Activated T-cell treated with anti-CD3 and anti-CD28 coated beads, Interleukin-2, amount 50 U/mL, for 4 hours (primary cell): ENCODE data around the gene MYMK. TPM values are rescaled to one million over a fixed set of nuclear protein-coding genes. Genes with fewer than 3 reads are reported as not detected.

Source experiments
- ATAC-seq, 2 donors: fragments of 200-7000 bp; cut with Tn5 transposase; one replicate each; pipeline ENCODE4 v1.10.0; 2021
- DNase-seq: peaks from one replicate; pipeline ENCODE4 v3.0.0-alpha.2; 2020
- H3K27me3 Mint-ChIP-seq: one replicate; pipeline ENCODE4 v1.8.0; 2021; ENCODE audit warnings: low read depth, mixed read lengths
- H3K36me3 Mint-ChIP-seq: one replicate; pipeline ENCODE4 v1.8.0; 2022; ENCODE audit warnings: mixed read lengths; ENCODE audit not compliant: insufficient read depth
- H3K4me1 Mint-ChIP-seq: one replicate; pipeline ENCODE4 v1.8.0; 2021; ENCODE audit warnings: low read depth, mixed read lengths
- H3K4me3 Mint-ChIP-seq: one replicate; pipeline ENCODE4 v1.8.0; 2021; ENCODE audit warnings: mild to moderate bottlenecking, moderate library complexity, mixed read lengths
- H3K9me3 Mint-ChIP-seq: one replicate; pipeline ENCODE4 v1.8.0; 2021; ENCODE audit warnings: mixed read lengths
- total RNA-seq, 3 donors: library from RNA; stranded (reverse); gene quantifications; one replicate each; pipeline ENCODE4 v1.2.1, GENCODE V29; 2021

MYMK gene
- total RNA-seq, 3 donors from 2014 or later: not detected

DNA sequence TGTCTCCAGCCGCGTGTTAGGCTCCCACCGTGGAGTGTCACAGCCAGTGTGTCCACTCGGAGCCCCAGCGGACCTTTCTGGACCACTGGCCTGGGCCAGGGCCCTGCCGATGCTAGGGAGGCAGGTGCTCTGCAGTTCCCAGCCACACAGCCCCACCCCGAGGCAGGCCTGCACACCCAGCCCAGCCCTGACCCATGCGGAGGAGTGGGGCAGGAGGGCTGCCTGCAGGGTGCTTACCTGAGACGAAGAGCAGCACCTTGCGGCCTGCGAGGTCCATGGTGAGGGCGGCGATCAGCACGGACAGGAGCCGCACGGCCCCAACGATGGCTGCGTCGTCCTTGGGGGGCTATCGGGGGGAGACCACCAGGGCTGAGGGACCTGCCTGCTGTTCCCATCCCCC lies 51.0 kb downstream of the MYMK start:
- peaks cover 2% of the 10 kb centered on the region for H3K4me1 Mint-ChIP-seq
- ATAC-seq (no peak), DNase-seq (no peak)
- no peak overlapping the region for H3K4me3 Mint-ChIP-seq
- H3K36me3 Mint-ChIP-seq: no peaks in the 10 kb centered on the region
- H3K27me3 Mint-ChIP-seq: no peaks in the 10 kb centered on the region
- no peaks in the 10 kb centered on the region for H3K9me3 Mint-ChIP-seq

DNA sequence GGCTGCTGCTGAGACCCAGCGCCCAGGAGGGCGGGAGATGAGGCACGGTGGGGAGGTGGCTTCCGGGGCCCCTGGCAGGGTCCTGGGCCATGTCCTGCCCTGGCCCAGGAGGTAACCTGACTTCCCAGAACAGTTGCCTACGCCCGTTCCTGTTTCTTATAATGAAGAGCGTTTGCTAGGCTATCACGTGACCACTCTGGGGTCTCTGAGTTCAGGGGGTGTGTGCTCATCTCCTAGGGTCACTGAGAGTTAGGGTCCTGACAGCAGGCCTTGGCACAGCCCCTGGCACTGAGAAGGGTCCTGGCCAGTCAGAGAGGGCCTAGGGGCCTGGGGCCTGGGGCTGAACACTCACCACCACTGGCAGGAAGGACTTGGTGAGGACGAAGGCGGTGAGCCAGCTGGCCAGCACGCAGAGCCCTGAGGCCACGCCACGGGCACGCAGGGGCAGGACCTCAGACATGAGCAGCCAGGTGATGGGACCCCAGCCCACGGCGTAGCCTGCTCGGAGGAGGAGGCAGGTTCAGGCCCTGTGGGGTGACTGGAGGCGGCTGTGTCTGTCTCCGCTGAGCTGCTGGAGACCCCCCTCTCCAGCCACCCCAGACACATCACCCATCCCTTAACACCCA lies 51.9 kb downstream of the MYMK start:
- H3K36me3 Mint-ChIP-seq: no peaks in the 10 kb centered on the region
- no peak for ATAC-seq
- H3K4me1 Mint-ChIP-seq: peaks cover 2% of the 10 kb centered on the region
- no peaks in the 10 kb centered on the region for H3K9me3 Mint-ChIP-seq
- no peak for DNase-seq
- H3K4me3 Mint-ChIP-seq: no peak overlapping the region
- H3K27me3 Mint-ChIP-seq: no peaks in the 10 kb centered on the region

DNA sequence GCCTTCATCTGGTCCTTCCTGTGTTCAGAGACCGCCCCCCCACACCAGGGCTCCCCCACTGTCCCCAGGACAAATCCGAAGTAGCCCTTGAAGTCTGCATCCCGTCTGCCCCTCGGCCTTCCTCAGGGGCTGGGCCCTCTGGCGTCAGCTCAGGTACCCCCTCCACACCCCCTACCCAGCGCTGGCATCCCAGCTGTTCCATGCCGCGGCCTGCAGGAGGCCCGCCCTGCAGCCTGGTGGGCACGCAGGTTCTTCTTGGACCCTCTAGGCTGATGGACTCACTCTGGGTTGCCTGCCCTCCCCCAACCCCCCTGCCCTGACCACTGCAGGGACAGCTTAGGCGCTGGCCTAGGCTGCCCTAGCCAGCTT lies 52.5 kb downstream of the MYMK start:
- H3K4me3 Mint-ChIP-seq: no peak overlapping the region

DNA sequence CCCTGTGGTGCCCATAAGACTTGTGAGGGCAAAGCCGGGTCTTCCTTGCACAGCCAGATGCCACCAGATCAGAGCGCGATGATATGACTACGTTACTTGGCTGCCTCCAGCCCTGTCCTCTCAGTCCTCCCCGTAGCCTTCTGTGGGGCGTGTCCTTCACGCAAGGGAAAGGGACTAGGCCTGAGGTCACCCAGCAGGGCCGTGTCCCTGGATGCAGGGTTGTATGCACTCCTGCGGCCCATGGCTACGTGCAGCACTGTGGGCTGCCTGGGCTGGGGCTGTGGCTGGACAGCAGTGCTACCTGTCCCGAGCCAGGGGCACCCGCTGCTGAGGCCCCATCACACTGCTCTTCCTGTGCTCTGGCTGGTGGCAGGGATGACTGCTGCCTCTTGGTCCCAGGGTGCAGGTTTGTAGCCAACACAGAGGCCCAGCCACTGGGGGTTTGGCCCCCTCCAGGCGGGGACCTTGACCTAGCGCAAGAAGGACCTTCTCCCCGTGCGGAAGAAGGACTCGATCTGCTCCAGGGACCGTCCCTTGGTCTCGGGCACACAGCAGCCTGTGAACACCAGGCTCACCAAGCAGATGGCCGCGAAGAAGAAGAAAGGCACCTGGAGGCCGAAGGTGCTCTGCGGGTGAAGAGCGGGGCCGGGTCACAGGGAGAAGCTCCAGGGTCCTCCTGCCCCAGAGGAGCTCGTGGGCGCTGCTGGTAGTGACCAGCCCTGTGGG lies 53.0 kb downstream of the MYMK start:
- H3K4me3 Mint-ChIP-seq: no peak overlapping the region
- H3K27me3 Mint-ChIP-seq: no peaks in the 10 kb centered on the region
- H3K36me3 Mint-ChIP-seq: no peaks in the 10 kb centered on the region
- DNase-seq (no peak), ATAC-seq (no peak)
- peaks cover 2% of the 10 kb centered on the region for H3K4me1 Mint-ChIP-seq
- no peaks in the 10 kb centered on the region for H3K9me3 Mint-ChIP-seq

More for the DNA sequence above, 52.5 kb downstream of the MYMK start:
- no peaks in the 10 kb centered on the region for H3K9me3 Mint-ChIP-seq
- peaks cover 2% of the 10 kb centered on the region for H3K4me1 Mint-ChIP-seq
- no peaks in the 10 kb centered on the region for H3K36me3 Mint-ChIP-seq
- DNase-seq (no peak), ATAC-seq (no peak)
- H3K27me3 Mint-ChIP-seq: no peaks in the 10 kb centered on the region

DNA sequence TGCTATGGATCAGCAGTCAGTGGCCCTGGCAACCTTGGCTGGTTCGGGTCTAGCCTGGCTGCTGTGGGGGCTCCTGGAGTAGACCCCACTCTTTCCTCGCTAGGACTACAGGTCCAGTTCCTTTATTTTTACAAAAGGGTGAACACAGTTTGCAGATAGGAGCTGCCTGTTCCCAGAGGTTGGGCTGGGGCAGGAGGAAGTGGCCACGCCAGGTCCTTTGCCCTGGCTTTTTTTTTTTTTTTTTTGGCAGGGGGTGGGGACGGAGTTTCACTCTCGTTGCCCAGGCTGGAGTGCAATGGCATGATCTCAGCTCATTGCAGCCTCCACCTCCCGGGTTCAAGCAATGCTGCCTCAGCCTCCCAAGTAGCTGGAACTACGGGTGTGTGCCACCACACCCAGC lies 53.8 kb downstream of the MYMK start:
- H3K4me1 Mint-ChIP-seq: peaks cover 2% of the 10 kb centered on the region
- no peak overlapping the region for H3K4me3 Mint-ChIP-seq
- no peak for ATAC-seq
- H3K9me3 Mint-ChIP-seq: no peaks in the 10 kb centered on the region
- no peak for DNase-seq
- H3K27me3 Mint-ChIP-seq: no peaks in the 10 kb centered on the region
- no peaks in the 10 kb centered on the region for H3K36me3 Mint-ChIP-seq

DNA sequence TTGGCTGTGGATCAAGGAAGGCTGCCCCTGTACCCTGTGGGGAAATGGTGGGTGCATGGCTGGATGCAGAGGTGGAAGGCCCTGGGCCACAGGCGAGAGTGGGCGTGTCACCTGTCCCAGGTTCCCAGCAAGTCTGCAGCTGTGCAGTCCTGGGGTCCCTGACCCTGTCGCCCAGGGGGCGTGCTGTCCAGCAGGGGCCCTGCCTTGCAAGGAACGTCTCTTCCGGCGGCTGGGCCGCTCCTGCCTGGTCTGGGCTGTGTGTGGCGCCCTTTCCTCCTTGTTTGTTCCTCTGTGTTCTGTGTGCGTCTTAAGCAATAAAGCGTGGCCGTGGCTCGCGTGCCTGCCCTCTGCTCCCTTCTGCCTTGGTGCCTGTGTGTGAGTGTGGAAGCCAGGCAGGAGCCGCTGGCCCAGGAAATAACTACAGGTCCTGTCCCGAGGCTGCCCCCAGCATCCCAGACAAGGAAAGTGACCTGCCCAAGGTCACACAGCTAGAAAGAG lies 54.3 kb downstream of the MYMK start:
- no peaks in the 10 kb centered on the region for H3K27me3 Mint-ChIP-seq
- DNase-seq (no peak), ATAC-seq (no peak)
- H3K9me3 Mint-ChIP-seq: no peaks in the 10 kb centered on the region
- H3K4me1 Mint-ChIP-seq: peaks cover 2% of the 10 kb centered on the region
- H3K4me3 Mint-ChIP-seq: no peak overlapping the region
- no peaks in the 10 kb centered on the region for H3K36me3 Mint-ChIP-seq

DNA sequence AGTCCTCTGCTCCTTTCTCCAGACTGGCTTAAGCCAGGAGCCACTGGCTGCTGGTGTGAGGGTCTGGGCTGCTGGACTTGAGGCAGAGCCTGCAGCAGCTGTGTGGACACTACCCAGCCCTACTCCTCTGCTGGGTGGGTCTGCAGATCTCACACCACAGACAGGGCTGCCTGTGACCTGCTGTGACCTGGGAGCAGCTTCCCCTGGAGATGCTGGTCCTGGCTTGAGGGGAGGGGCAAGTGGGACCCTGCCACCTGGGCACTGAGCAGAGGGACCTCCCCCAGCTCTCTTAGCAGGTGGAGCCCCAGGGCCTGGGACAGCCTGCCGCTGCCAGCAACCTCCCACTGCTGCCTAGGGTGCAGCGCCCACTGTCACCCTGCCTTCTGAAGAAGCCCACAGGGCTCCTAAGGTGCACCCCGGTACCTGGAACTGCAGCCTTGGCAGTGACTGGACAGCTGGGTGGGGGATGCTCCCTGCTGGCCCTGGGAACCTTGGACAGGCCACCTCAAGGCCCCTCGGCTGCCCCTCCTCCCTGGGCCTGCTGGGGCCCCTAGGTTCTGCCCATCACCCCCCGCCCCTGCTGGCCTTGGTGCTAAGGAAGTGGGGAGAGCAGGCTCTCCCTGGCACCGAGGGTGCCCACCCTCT lies 55.9 kb downstream of the MYMK start:
- Mint-ChIP-seq H3K27me3 (no peaks in the 10 kb centered on the region), H3K36me3 (no peaks in the 10 kb centered on the region), H3K4me1 (no peaks in the 10 kb centered on the region), H3K4me3 (no peak overlapping the region), H3K9me3 (no peaks in the 10 kb centered on the region)
- no peak for DNase-seq
- ATAC-seq: no peak

DNA sequence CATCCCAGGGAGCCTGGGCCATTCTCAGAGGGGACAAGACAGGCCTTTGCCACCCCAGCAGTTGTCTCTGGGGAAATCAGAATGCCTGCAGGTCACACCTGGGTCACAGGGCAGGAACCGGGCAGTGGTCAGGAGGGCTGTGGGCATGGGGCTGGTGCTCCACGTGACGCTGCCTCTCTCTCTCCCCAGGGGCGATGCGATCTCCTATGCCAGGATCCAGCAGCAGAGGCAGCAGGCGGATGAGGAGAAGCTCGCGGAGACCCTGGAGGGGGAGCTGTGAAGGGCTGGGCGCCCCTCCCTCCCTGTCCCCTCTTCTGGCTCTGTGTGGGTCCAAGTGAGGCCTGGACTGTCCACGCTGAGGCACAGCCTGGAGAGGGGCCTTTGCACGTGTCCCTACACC lies 56.4 kb downstream of the MYMK start:
- Mint-ChIP-seq H3K4me1 (no peaks in the 10 kb centered on the region), H3K36me3 (no peaks in the 10 kb centered on the region), H3K4me3 (no peak overlapping the region), H3K27me3 (no peaks in the 10 kb centered on the region), H3K9me3 (no peaks in the 10 kb centered on the region)
- DNase-seq (no peak), ATAC-seq (no peak)

DNA sequence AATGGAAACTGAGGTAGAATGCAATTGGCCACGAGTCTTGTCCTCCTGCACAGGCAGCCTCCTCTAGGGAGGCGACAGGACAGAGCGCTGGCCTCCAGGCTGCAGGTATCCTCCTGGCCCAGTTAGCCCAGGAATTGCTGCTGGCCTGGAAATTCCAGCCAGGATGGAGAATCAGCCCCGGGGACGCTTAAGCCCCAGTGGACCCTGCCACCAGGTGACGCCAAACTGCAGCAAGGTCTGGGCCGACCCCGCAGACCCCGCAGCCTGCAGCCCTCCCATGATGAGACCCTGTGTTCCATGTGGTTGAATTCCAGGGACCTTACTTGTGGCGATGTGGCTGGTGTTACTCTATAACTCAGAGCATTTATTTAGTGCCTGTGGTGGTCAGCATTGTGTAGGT lies 57.7 kb downstream of the MYMK start:
- H3K9me3 Mint-ChIP-seq: no peaks in the 10 kb centered on the region
- no peaks in the 10 kb centered on the region for H3K27me3 Mint-ChIP-seq
- DNase-seq (no peak), ATAC-seq (no peak)
- H3K36me3 Mint-ChIP-seq: no peaks in the 10 kb centered on the region
- no peak overlapping the region for H3K4me3 Mint-ChIP-seq
- no peaks in the 10 kb centered on the region for H3K4me1 Mint-ChIP-seq

DNA sequence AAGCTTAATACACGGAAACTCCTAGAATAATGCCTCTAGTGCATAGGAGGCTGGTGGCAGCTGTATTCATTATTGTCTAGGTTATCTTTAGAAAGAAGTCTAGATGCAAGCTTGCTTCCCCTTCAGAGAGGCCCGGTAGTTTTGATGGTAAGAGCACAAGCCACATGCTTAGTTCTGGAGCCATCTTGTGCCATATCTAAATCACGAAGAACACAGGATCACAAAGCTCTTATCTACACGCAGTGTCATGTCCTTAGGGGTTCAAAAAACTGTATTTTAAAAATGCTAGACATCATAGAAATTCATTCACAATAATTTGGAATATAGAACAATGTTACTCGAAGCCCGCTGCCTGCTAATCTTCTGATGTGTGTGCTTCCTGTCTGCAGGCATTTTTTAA lies 58.8 kb downstream of the MYMK start:
- Mint-ChIP-seq H3K36me3 (no peaks in the 10 kb centered on the region), H3K4me1 (no peaks in the 10 kb centered on the region), H3K9me3 (no peaks in the 10 kb centered on the region), H3K4me3 (no peak overlapping the region), H3K27me3 (no peaks in the 10 kb centered on the region)
- DNase-seq (no peak), ATAC-seq (no peak)

DNA sequence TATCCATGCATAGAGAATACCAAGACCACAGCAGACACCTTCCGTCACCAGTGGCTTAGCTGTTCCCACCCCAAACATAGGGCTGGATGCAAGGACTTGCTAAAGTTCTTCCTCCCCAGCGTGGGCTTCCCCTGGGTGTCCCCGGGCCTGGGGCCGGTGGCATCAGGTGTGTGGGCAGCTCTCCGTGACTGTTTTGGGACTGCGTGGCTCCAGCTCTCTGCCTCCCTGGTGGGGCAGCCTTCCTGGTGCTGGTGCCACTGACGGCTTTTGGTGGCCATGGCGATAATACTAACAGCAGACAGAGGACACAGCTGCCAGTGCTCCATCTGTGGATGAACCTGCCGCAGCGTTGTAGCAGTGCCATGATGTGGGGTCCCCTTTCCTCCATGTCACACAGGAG lies 60.1 kb downstream of the MYMK start:
- H3K36me3 Mint-ChIP-seq: no peaks in the 10 kb centered on the region
- DNase-seq: no peak
- no peaks in the 10 kb centered on the region for H3K9me3 Mint-ChIP-seq
- no peak overlapping the region for H3K4me3 Mint-ChIP-seq
- ATAC-seq: no peak
- H3K4me1 Mint-ChIP-seq: peaks cover 2% of the 10 kb centered on the region
- H3K27me3 Mint-ChIP-seq: no peaks in the 10 kb centered on the region

Other genes with a start within 250 kb of the MYMK start
- under 1 TPM in 1 of 3 donors, not detected in 2; 0.08 TPM for gene ABO, start 249.8 kb downstream of the MYMK start, total RNA-seq
- 10 to 100 TPM; 56.0 to 61.7 (median 58.5) TPM for gene SURF6, start 188.8 kb downstream of the MYMK start, total RNA-seq
- 10 to 100 TPM; 52.8 to 58.6 (median 55.3) TPM for gene MED22, start 176.8 kb downstream of the MYMK start, total RNA-seq
- gene RPL7A, start 176.7 kb downstream of the MYMK start, total RNA-seq: 1,000 to 10,000 TPM; 3,573 to 3,630 (median 3,625) TPM
- gene SURF1, start 168.5 kb downstream of the MYMK start, total RNA-seq: 10 to 100 TPM; 24.1 to 37.1 (median 30.6) TPM
- 10 to 100 TPM; 48.0 to 64.1 (median 57.9) TPM for gene SURF2, start 168.4 kb downstream of the MYMK start, total RNA-seq
- gene SURF4, start 148.9 kb downstream of the MYMK start, total RNA-seq: 100 to 1,000 TPM; 235 to 292 (median 255) TPM
- under 1 TPM in 2 of 3 donors, not detected in 1; 0.16 to 0.42 TPM for gene STKLD1, start 148.6 kb downstream of the MYMK start, total RNA-seq
- 10 to 100 TPM; 67.5 to 79.5 (median 79.3) TPM for gene REXO4, start 106.9 kb downstream of the MYMK start, total RNA-seq
- gene ADAMTS13, start 102.6 kb downstream of the MYMK start, total RNA-seq: under 1 TPM; 0.60 to 0.91 (median 0.79) TPM
- gene CACFD1, start 65.0 kb downstream of the MYMK start, total RNA-seq: 1 to 10 TPM in 1 of 3 donors, under 1 TPM in 2; 0.73 to 1.1 (median 0.86) TPM
- gene SLC2A6, start 45.9 kb downstream of the MYMK start, total RNA-seq: 1 to 10 TPM; 4.9 to 5.3 (median 5.2) TPM
- under 1 TPM in 2 of 3 donors, not detected in 1; 0.08 to 0.14 TPM for gene ADAMTSL2, start 9.7 kb upstream of the MYMK start, total RNA-seq
- not detected for gene FAM163B, start 84.4 kb upstream of the MYMK start, total RNA-seq
- not detected for gene DBH, start 111.4 kb upstream of the MYMK start, total RNA-seq
- gene SARDH, start 213.4 kb upstream of the MYMK start, total RNA-seq: 1 to 10 TPM; 3.6 to 5.5 (median 5.0) TPM